Panc1 (cell line): ENCODE data around the gene ARFGAP1. TPM values are rescaled to one million over a fixed set of nuclear protein-coding genes. Genes with fewer than 3 reads are reported as not detected.
"Not testable (repeated sequence)": the region's sequence is repeated elsewhere in the genome, so short reads cannot be mapped to it uniquely, and the experiment has no call there.

Experiments
- ATAC-seq: fragments of 200-7000 bp; cut with Tn5 transposase; 2 replicates; pipeline ENCODE4 v1.9.1; 2020; ENCODE audit warnings: mild to moderate bottlenecking, moderate library complexity
- BruUV-seq: library from RNA; stranded (reverse); fragments of 400-500 nt; replicated peaks from 2 replicates; lab custom pipeline; 2021; lab: Mats Ljungman, UMichigan
- CTCF ChIA-PET: fragments of 300-600 bp; sonication (Branson Sonifier 250); formaldehyde crosslinking; loops from one replicate; lab custom pipeline; 2022; ENCODE audit warnings: antibody characterized with exemption; lab: Charles Lee
- POLR2A ChIA-PET: fragments of 300-600 bp; sonication (Branson Sonifier 250); formaldehyde crosslinking; loops from one replicate; lab custom pipeline; 2022; ENCODE audit warnings: antibody characterized with exemption; lab: Charles Lee
- DNase-seq: peaks from one replicate; pipeline ENCODE4 v3.0.0-alpha.2; 2010; ENCODE audit warnings: low read depth, low spot score
- H3K27ac ChIP-seq: 2 replicates; pipeline ENCODE4 v1.5.1; 2011; ENCODE audit warnings: mild to moderate bottlenecking, low read length, inconsistent platforms
- H3K27me3 ChIP-seq: fragments of 200-500 bp; sonication (Bioruptor generic); 2 replicates; pipeline ENCODE4 v1.6.0; 2014; ENCODE audit warnings: low read length, inconsistent platforms; ENCODE audit not compliant: control insufficient read depth, insufficient read depth
- H3K36me3 ChIP-seq: fragments of 200-500 bp; sonication (Bioruptor generic); 2 replicates; pipeline ENCODE4 v1.5.1; 2014; ENCODE audit warnings: inconsistent platforms, mild to moderate bottlenecking, low read length, moderate library complexity; ENCODE audit not compliant: control insufficient read depth, insufficient read depth
- H3K4me1 ChIP-seq: 2 replicates; pipeline ENCODE4 v1.5.1; 2011; ENCODE audit warnings: inconsistent platforms, mild to moderate bottlenecking, low read length, moderate library complexity; ENCODE audit not compliant: control insufficient read depth, insufficient read depth
- H3K4me3 ChIP-seq, 2 experiments: 2 replicates each; pipeline ENCODE4 v1.5.1; 2011 to 2012; ENCODE audit warnings: low read depth in 2 of 2, low read length in 2 of 2, mild to moderate bottlenecking in 2 of 2, inconsistent platforms in 1 of 2, moderate library complexity in 1 of 2
- H3K9me3 ChIP-seq: fragments of 200-500 bp; sonication (Bioruptor generic); 2 replicates; pipeline ENCODE4 v1.5.1; 2014; ENCODE audit warnings: low read depth, mild to moderate bottlenecking, inconsistent platforms, low read length, moderate library complexity; ENCODE audit not compliant: control insufficient read depth, insufficient read depth
- CTCF ChIP-seq: fragments of 450-650 bp; IDR thresholded peaks from 2 replicates; pipeline ENCODE4 v1.5.1; 2017; ENCODE audit warnings: mild to moderate bottlenecking
- POLR2AphosphoS5 ChIP-seq: IDR thresholded peaks from 2 replicates; pipeline ENCODE4 v1.6.1; 2012; ENCODE audit warnings: mild to moderate bottlenecking, low read depth, low read length, moderate library complexity
- REST ChIP-seq, 2 experiments: IDR thresholded peaks; 2 replicates each; pipeline ENCODE4 v1.6.1; 2011 to 2012; ENCODE audit warnings: low read depth in 2 of 2, control low read depth in 1 of 2, low read length in 1 of 2, mild to moderate bottlenecking in 1 of 2, moderate library complexity in 1 of 2; ENCODE audit not compliant: insufficient read depth in 1 of 2
- SIN3A ChIP-seq: IDR thresholded peaks from 2 replicates; pipeline ENCODE4 v1.6.1; 2012; ENCODE audit warnings: low read depth, mild to moderate bottlenecking, low read length, moderate library complexity, borderline replicate concordance; ENCODE audit not compliant: insufficient read depth
- TCF7L2 ChIP-seq: IDR thresholded peaks from 2 replicates; pipeline ENCODE4 v1.6.1; 2011; ENCODE audit warnings: mild to moderate bottlenecking, low read depth, low read length, inconsistent platforms
- in situ Hi-C: cut with HindIII; loops from 2 replicates; pipeline ENCODE4 v1.10.0; 2016; ENCODE audit warnings: low sequenced_read_pairs, low pct_unique_long_range_greater_than_20kb
- intact Hi-C: fragments of 100-400 bp; cut with micrococcal nuclease; formaldehyde crosslinking; loops from one replicate; pipeline ENCODE4 v1.10.0; 2022; ENCODE audit not compliant: unreplicated experiment
- total RNA-seq: library from RNA; stranded (reverse); gene quantifications from one replicate; pipeline ENCODE4 v1.2.1, GENCODE V29; 2021; ENCODE audit not compliant: unreplicated experiment

Gene ARFGAP1
- total RNA-seq, 1 experiment from 2014 or later, result 110 TPM

- in situ Hi-C loops, result no loop called here
- TF ChIP-seq REST (IDR thresholded peaks at IDR 0.05; ENCODE audit: insufficient read depth in 1 of 2, low read depth in 2 of 2, low read length in 1 of 2) (no peak), SIN3A (no peak), TCF7L2 (no peak), CTCF (no peak), POLR2AphosphoS5 (no peak)
- DNase-seq (no peak), ATAC-seq (no peak)
- Histone ChIP-seq H3K36me3 (no peaks in the 10 kb centered on the region), H3K4me3 (no peak overlapping the region), H3K27ac (no peak overlapping the region), H3K9me3 (peaks cover 7% of the 10 kb centered on the region; the same call in 1 of the 2 replicates), H3K27me3 (0 out of 2 replicates have a peak, but pooled peaks cover 2% of the 10 kb centered on the region), H3K4me1 (peaks cover 3% of the 10 kb centered on the region; the same call in 1 of the 2 replicates)
- ChIA-PET CTCF (no interaction called here), POLR2A (no interaction called here)
- intact Hi-C loops, result no loop called here
- no TSS peak for BruUV-seq
Observed at GRCh38 chr20:63305393-63305792, 32.8 kb downstream of the ARFGAP1 start.

GRCh38 chr20:63305933-63306672, 33.5 kb downstream of the ARFGAP1 start:
- CTCF ChIA-PET, DNase-seq, H3K9me3 ChIP-seq, BruUV-seq, H3K36me3 ChIP-seq, in situ Hi-C loops, H3K4me1 ChIP-seq, intact Hi-C loops, H3K27ac ChIP-seq, H3K4me3 ChIP-seq, H3K27me3 ChIP-seq, ATAC-seq, POLR2A ChIA-PET: not testable (repeated sequence)
